Muscle layer of colon (tissue), 2 donors: ENCODE measurements around the gene OR5B3.

Experiments
- H3K27ac ChIP-seq: one replicate; pipeline ENCODE4 v1.7.0; 2013; ENCODE audit warnings: low read depth, mild to moderate bottlenecking, low read length, moderate library complexity
- H3K27me3 ChIP-seq, 2 donors: one replicate each; pipeline ENCODE4 v1.7.0; 2013; ENCODE audit warnings: low read length in 2 of 2, mild to moderate bottlenecking in 2 of 2; ENCODE audit not compliant: insufficient read depth in 2 of 2, control insufficient read depth in 1 of 2
- H3K36me3 ChIP-seq: one replicate; pipeline ENCODE4 v1.7.0; 2013; ENCODE audit warnings: mild to moderate bottlenecking, low read length; ENCODE audit not compliant: insufficient read depth
- H3K4me1 ChIP-seq: one replicate; pipeline ENCODE4 v1.7.0; 2013; ENCODE audit warnings: mild to moderate bottlenecking, low read length; ENCODE audit not compliant: insufficient read depth
- H3K4me3 ChIP-seq, 2 donors: one replicate each; pipeline ENCODE4 v1.7.0; 2013; ENCODE audit warnings: low read length in 2 of 2, low read depth in 1 of 2, mild to moderate bottlenecking in 1 of 2, moderate library complexity in 1 of 2
- H3K9ac ChIP-seq: one replicate; pipeline ENCODE4 v1.7.0; 2013; ENCODE audit warnings: low read length
- H3K9me3 ChIP-seq: one replicate; pipeline ENCODE4 v1.7.0; 2013; ENCODE audit warnings: mild to moderate bottlenecking, low read length
- donor health status: abdominal sarcoma.
- donor health status: Adenocarcinoma of cecum.

The OR5B3 gene

DNA sequence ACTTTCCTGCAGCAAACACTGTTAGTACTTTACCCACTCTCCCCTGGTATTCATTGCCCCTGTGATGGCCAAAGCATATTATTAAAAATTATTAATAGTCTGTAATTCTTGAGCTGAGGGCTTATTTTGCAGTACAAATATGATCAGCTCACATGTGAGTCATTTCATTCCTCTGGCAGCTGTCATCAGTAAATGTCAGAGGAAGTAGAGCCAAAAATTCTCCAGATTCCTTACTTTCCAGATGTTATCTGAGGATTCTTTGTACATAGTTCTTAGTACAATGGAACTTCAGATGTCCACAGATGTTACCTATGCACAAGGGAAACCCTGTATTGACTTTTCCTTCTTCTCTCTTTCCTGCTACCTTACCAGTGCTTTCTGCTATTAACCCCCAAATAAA is 12.5 kb downstream of the OR5B3 start:
- Histone ChIP-seq H3K4me1 (no peaks in the 10 kb centered on the region), H3K27me3 (no peaks in the 10 kb centered on the region), H3K4me3 (no peak overlapping the region), H3K27ac (no peak overlapping the region), H3K9ac (no peak overlapping the region), H3K9me3 (no peaks in the 10 kb centered on the region), H3K36me3 (no peaks in the 10 kb centered on the region)

GRCh38 chr11:58392746-58393145 is 13.9 kb downstream of the OR5B3 start:
- Histone ChIP-seq H3K36me3 (no peaks in the 10 kb centered on the region), H3K4me1 (no peaks in the 10 kb centered on the region), H3K4me3 (no peak overlapping the region), H3K9me3 (no peaks in the 10 kb centered on the region), H3K27ac (no peak overlapping the region), H3K9ac (no peak overlapping the region), H3K27me3 (no peaks in the 10 kb centered on the region)

- Histone ChIP-seq H3K27ac (no peak overlapping the region), H3K36me3 (no peaks in the 10 kb centered on the region), H3K27me3 (no peaks in the 10 kb centered on the region), H3K9ac (no peak overlapping the region), H3K9me3 (no peaks in the 10 kb centered on the region), H3K4me3 (no peak overlapping the region), H3K4me1 (no peaks in the 10 kb centered on the region)
These were observed 14.8 kb downstream of the OR5B3 start for GRCh38 chr11:58391879-58392278.

GRCh38 chr11:58390551-58391063 is 16.1 kb downstream of the OR5B3 start:
- H3K27ac ChIP-seq = no peak overlapping the region
- no peak overlapping the region for H3K4me3 ChIP-seq
- no peaks in the 10 kb centered on the region for H3K36me3 ChIP-seq
- no peaks in the 10 kb centered on the region for H3K4me1 ChIP-seq
- H3K9ac ChIP-seq = no peak overlapping the region
- no peaks in the 10 kb centered on the region for H3K9me3 ChIP-seq
- no peaks in the 10 kb centered on the region for H3K27me3 ChIP-seq

- Histone ChIP-seq H3K27ac (no peak within 1 kb of the TSS), H3K4me1 (no peaks in the 10 kb centered on the region), H3K36me3 (no peaks in the 10 kb centered on the region), H3K27me3 (no peaks in the 10 kb centered on the region), H3K4me3 (no peak within 1 kb of the TSS), H3K9me3 (no peaks in the 10 kb centered on the region), H3K9ac (no peak within 1 kb of the TSS)
These were observed 47.7 kb downstream of the OR5B3 start, which contains the start of gene OR5B17 for GRCh38 chr11:58358969-58359368. Gene OR5B17, minus strand, starts transcription at chr11:58359069. Its CDS starts 0 bp downstream, at chr11:58359069.

- H3K27ac ChIP-seq = no peak overlapping the region
- H3K4me1 ChIP-seq = no peaks in the 10 kb centered on the region
- H3K4me3 ChIP-seq = no peak overlapping the region
- no peaks in the 10 kb centered on the region for H3K9me3 ChIP-seq
- H3K36me3 ChIP-seq = no peaks in the 10 kb centered on the region
- H3K9ac ChIP-seq = no peak overlapping the region
- no peaks in the 10 kb centered on the region for H3K27me3 ChIP-seq
These were observed 51.9 kb downstream of the OR5B3 start for GRCh38 chr11:58354727-58355126.
